DMS114 treated with DMSO at 0.1 percent for 48 hours (cell line): Measurements from ENCODE around the gene SPZ1.
"Not testable (repeated sequence)": the region's sequence is repeated elsewhere in the genome, so short reads cannot be mapped to it uniquely, and the experiment has no call there.

Experiments used
- DNase-seq: peaks from one replicate; lab custom pipeline; 2025; ENCODE audit not compliant: unreplicated experiment; lab: John Stamatoyannopoulos, UW

The SPZ1 gene

DNA sequence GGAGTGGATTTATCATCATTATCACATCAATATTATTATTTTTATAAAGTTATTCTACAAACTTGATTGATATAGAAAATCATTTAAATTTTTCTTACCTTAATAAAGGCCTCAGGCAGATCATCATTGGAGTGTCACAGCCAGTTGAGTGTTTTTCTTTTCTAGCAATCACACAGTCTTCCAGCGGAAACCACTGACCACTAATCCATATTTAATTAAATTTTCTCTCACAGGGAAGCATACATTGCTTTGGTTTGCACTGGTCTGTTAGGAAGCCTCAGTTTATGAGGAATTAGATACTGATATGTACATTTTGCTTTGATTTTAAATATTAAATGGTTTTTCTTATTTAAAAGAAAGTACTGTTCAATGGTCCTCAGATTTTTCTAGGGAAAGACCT, 6.7 kb downstream of the SPZ1 start:
- DNase-seq = no peak

DNA sequence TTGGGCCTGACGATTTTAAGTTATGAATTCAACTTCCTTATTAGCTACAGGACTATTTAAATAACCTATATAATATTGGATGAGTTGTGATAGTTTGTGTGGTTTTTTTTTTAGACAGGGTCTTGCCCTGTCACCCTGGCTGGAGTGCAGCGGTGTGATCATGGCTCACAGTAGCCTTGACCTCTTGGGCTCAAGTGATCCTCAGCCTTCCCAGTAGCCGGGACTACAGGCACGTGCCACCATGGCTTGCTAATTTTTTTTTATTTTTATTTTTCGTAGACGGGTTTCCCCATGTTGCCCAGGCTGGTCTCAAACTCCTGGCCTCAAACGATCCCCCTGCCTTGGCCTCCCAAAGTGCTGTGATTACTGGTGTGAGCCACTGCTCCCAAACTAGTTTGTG, 17.6 kb downstream of the SPZ1 start:
- no peak for DNase-seq

DNA sequence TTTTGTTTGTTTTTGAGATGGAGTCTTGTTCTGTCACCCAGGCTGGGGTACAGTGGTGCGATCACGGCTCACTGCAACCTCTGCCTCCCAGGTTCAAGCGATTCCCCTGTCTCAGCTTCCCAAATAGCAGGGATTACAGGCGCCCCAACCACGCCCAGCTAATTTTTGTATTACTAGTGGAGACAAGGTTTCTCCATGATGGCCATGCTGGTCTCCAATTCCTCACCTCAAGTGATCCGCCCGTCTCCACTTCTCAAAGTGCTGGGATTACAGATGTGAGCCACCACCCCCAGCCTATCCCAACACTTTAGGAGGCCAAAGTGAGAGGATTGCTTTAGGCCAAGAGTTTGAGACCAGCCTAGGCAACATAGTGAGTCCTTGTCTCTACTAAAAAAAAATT, 19.3 kb downstream of the SPZ1 start:
- DNase-seq = no peak

GRCh38 chr5:80341016-80341775, 21.4 kb downstream of the SPZ1 start:
- DNase-seq = no peak

DNA sequence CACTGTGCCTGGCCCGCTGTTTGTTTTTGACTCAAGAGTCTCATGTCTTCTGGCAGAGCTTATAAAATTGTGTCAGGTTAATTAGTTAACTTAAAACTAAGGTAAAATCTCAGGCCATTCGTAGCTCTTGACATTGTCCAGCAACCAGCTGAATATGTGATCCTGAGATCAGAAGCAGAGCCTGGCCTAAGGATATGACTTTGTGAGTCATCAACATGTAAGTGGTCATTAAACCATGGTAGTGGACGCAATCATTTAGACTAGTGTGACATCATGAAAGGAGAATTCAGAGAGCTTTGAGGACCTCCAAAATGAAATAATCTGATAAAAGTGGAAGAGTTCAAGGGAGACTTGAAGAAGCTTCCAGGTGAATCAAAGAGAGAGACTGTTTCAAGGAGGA, 23.3 kb downstream of the SPZ1 start:
- no peak for DNase-seq

- peak; percentile 51 for DNase-seq
Measured at GRCh38 chr5:80346055-80346454, 26.3 kb downstream of the SPZ1 start.

- no peak for DNase-seq
Measured at GRCh38 chr5:80348171-80348570, 28.4 kb downstream of the SPZ1 start.

- not testable (repeated sequence) for DNase-seq
Measured at GRCh38 chr5:80351019-80351418, 31.2 kb downstream of the SPZ1 start.

GRCh38 chr5:80355686-80356085, 35.9 kb downstream of the SPZ1 start:
- no peak for DNase-seq

DNA sequence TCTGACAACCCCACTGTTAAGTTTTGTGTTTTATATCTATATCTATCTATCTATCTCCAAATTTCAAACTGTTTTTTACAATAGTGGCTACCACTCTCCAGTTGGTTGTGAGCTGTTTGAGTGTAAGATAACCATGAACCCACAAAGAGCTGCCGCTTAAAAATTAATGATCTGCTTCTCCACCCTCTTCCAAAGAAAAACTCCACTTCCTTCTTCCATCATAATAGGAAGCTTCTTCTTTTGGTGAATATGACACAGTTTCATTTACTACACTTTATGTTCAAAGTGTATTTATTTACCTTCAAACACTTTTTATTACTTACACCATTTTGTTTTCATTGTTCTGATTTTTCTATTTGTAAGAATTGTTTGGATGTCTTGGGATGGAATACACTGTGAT, 37.9 kb downstream of the SPZ1 start:
- DNase-seq = no peak

GRCh38 chr5:80360914-80361444, 41.2 kb downstream of the SPZ1 start:
- DNase-seq = no peak

GRCh38 chr5:80364892-80365291, 45.1 kb downstream of the SPZ1 start:
- DNase-seq = no peak

DNA sequence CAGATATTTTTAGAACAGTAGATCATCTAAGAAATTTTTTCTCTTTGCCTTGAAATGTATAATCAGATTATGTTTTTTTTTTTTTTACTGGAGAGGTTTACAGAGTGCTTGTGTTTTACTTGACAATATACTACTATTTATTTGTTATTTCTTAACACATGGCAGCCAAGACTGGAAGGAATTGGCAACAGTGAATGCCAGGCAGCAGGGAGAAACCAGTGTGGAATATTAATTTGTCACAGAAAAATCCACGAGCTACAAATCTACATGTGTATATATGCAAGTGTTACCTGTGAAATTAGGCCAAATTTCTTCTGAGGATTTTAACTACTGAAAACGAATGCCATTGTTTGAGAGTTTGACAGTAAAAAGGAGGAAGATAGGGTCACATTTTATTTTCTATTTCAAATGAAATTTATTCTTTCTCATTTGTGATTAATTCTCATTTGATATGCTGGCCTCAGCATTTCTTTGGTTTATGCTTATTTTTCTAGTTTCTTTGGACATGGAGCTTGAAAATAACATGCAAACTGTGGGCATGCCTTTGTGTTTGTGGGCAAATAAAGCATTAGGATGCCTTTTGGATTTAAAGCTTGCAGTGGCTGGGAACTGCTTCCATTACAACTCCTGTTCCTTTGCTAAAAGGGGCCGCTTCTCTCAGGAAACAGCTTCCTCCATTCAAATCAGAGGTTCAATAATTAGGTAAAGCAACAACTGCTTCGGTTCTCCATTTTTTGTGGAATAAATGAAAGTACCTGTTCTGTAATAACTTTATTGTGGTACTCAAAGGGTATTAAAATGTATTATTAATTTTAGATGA, 49.1 kb downstream of the SPZ1 start:
- DNase-seq = no peak

DNA sequence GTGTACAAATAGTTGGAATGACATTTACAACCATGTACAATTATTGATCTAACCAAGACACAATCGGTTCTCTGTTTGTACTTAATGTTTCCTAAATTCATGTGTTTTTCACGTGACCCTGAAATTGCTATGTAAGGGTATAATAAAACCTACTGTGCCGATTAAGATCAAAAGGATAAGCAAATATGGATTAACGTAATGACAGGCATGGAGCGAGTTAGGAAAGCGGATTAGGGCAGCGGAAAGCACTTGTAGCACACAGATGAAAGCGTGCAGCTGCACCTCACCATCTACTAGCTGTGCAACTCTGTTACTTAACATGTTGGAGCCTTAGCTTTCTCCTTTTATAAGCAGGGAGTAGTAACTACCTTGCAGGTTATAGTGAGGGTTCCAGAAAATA, 49.7 kb downstream of the SPZ1 start:
- DNase-seq = no peak

DNA sequence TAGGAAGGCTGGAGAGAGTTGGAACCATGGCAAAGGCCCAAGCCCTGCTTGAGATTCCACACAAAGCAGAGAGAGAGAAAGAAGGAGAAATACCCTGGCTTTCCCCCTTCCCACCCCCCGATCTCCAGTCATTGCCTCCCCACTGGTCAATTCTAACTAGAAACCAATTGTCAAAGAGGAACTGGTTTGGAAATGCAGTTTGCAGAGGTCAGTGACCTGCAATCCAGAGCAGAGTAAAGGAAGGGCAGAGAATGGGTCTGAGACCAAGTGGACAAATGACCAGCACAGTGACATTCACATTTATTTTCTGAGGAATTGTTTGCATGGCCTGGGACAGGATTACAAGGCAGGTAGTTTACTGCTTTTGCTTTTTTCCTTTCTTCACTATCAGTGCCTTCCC, 50.6 kb downstream of the SPZ1 start:
- no peak for DNase-seq
